Measurements from ENCODE around the gene CTNNA2. TPM values are rescaled to one million over a fixed set of nuclear protein-coding genes. Genes with fewer than 3 reads are reported as not detected.
"Not testable (repeated sequence)": the region's sequence is repeated elsewhere in the genome, so short reads cannot be mapped to it uniquely, and the experiment has no call there.

Gene CTNNA2
- total RNA-seq, 4 donors from 2014 or later = 0.40 to 1.7 (median 1.5) TPM; not detected in 1

DNA sequence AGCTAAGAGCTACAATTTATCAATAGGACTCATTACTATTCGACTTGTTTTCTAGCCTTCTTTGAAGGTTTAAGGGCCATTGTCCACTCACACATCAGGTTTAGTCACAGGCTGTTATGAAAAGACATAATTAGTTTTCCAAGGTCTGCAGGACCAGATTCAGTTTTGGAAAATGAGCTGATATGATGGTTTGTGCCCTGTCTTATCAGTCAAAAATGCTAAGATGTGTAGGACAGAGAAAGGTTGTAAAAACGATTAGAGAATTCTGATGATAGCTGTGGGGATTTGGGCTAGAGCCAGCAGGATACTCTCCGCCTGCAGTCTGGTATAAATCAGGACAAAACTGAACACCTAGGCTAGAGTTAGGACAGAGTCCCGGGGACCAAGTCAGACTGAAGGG is 578.4 kb downstream of the CTNNA2 start:
- 66 to 78% methylated on average over 4 of the region's 4 CpGs for WGBS, 2 donors (ENCODE audit: low coverage in 1 of 2)
- intact Hi-C loops (cut with DNase I; ENCODE audit: low total_unique reads) = no loop called here
- no peaks in the 10 kb centered on the region for H3K9me3 ChIP-seq
- TF ChIP-seq POLR2AphosphoS5 (IDR thresholded peaks at IDR 0.05) (no peak), EP300 (IDR thresholded peaks at IDR 0.05; ENCODE audit: low read depth) (no peak), POLR2A (IDR thresholded peaks at IDR 0.05) (no peak)
- TF ChIP-seq, protein P1, sequence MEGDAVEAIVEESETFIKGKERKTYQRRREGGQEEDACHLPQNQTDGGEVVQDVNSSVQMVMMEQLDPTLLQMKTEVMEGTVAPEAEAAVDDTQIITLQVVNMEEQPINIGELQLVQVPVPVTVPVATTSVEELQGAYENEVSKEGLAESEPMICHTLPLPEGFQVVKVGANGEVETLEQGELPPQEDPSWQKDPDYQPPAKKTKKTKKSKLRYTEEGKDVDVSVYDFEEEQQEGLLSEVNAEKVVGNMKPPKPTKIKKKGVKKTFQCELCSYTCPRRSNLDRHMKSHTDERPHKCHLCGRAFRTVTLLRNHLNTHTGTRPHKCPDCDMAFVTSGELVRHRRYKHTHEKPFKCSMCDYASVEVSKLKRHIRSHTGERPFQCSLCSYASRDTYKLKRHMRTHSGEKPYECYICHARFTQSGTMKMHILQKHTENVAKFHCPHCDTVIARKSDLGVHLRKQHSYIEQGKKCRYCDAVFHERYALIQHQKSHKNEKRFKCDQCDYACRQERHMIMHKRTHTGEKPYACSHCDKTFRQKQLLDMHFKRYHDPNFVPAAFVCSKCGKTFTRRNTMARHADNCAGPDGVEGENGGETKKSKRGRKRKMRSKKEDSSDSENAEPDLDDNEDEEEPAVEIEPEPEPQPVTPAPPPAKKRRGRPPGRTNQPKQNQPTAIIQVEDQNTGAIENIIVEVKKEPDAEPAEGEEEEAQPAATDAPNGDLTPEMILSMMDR (IDR thresholded peaks at IDR 0.05) = no peak
- H3K27me3 ChIP-seq = no peaks in the 10 kb centered on the region
- no peaks in the 10 kb centered on the region for H3K36me3 ChIP-seq
- in situ Hi-C loops (cut with MboI; ENCODE audit: low pct_ligation_motif_present in 1 of 4, low pct_unique_long_range_greater_than_20kb in 1 of 4, low sequenced_read_pairs in 3 of 4) = no loop called here
- no peaks in the 10 kb centered on the region for H3K4me1 ChIP-seq
- no peak overlapping the region for H3K4me3 ChIP-seq
- no peak for DNase-seq
- H3K27ac ChIP-seq = no peak overlapping the region

- no peaks in the 10 kb centered on the region for H3K27me3 ChIP-seq
- H3K4me1 ChIP-seq = no peaks in the 10 kb centered on the region
- in situ Hi-C loops (cut with MboI; ENCODE audit: low pct_ligation_motif_present in 1 of 4, low pct_unique_long_range_greater_than_20kb in 1 of 4, low sequenced_read_pairs in 3 of 4) = no loop called here
- TF ChIP-seq, protein P1 (IDR thresholded peaks at IDR 0.05) = no peak
- TF ChIP-seq EP300 (IDR thresholded peaks at IDR 0.05; ENCODE audit: low read depth) (no peak), POLR2A (IDR thresholded peaks at IDR 0.05) (no peak), POLR2AphosphoS5 (IDR thresholded peaks at IDR 0.05) (no peak)
- no peak overlapping the region for H3K4me3 ChIP-seq
- no peak for DNase-seq
- no peak overlapping the region for H3K27ac ChIP-seq
- no peaks in the 10 kb centered on the region for H3K36me3 ChIP-seq
- no peaks in the 10 kb centered on the region for H3K9me3 ChIP-seq
- intact Hi-C loops (cut with DNase I; ENCODE audit: low total_unique reads) = no loop called here
Observed at GRCh38 chr2:80092474-80092873, 579.6 kb downstream of the CTNNA2 start.

GRCh38 chr2:80098503-80098902 is 585.7 kb downstream of the CTNNA2 start:
- H3K36me3 ChIP-seq; intact Hi-C loops (cut with DNase I; ENCODE audit: low total_unique reads); H3K9me3 ChIP-seq; H3K4me1 ChIP-seq; H3K4me3 ChIP-seq; H3K27me3 ChIP-seq; H3K27ac ChIP-seq; DNase-seq; in situ Hi-C loops (cut with MboI; ENCODE audit: low pct_ligation_motif_present in 1 of 4, low pct_unique_long_range_greater_than_20kb in 1 of 4, low sequenced_read_pairs in 3 of 4): not testable (repeated sequence)
- 88% methylated on average over 12 of the region's 12 CpGs; no CpG with 5 or more reads in 1 of the 2 donors for WGBS, 2 donors (ENCODE audit: low coverage in 1 of 2)

- H3K9me3 ChIP-seq = no peaks in the 10 kb centered on the region
- H3K4me3 ChIP-seq = no peak overlapping the region
- 94 to 100% methylated on average over 1 of the region's 1 CpG for WGBS, 2 donors (ENCODE audit: low coverage in 1 of 2)
- no peak overlapping the region for H3K27ac ChIP-seq
- in situ Hi-C loops (cut with MboI; ENCODE audit: low pct_ligation_motif_present in 1 of 4, low pct_unique_long_range_greater_than_20kb in 1 of 4, low sequenced_read_pairs in 3 of 4) (no loop called here), intact Hi-C loops (cut with DNase I; ENCODE audit: low total_unique reads) (loop anchor here (5.0 kb wide), 1 partner anchor 700 kb away; no protein-coding TSS in a partner anchor)
- no peak for DNase-seq
- no peaks in the 10 kb centered on the region for H3K4me1 ChIP-seq
- no peaks in the 10 kb centered on the region for H3K27me3 ChIP-seq
- TF ChIP-seq, protein P1 (IDR thresholded peaks at IDR 0.05) = no peak
- TF ChIP-seq POLR2AphosphoS5 (IDR thresholded peaks at IDR 0.05) = no peak
- no peak for TF ChIP-seq EP300 (IDR thresholded peaks at IDR 0.05; ENCODE audit: low read depth)
- no peak for TF ChIP-seq POLR2A (IDR thresholded peaks at IDR 0.05)
- no peaks in the 10 kb centered on the region for H3K36me3 ChIP-seq
Observed at GRCh38 chr2:80102026-80102425, 589.2 kb downstream of the CTNNA2 start.

GRCh38 chr2:80105015-80105640 is 592.3 kb downstream of the CTNNA2 start:
- H3K4me1 ChIP-seq = no peaks in the 10 kb centered on the region
- no peaks in the 10 kb centered on the region for H3K27me3 ChIP-seq
- WGBS, 2 donors (ENCODE audit: low coverage in 1 of 2) = 78 to 91% methylated on average over 7 of the region's 7 CpGs
- H3K27ac ChIP-seq = no peak overlapping the region
- no peaks in the 10 kb centered on the region for H3K9me3 ChIP-seq
- H3K36me3 ChIP-seq = no peaks in the 10 kb centered on the region
- no peak for DNase-seq
- no peak for TF ChIP-seq EP300 (IDR thresholded peaks at IDR 0.05; ENCODE audit: low read depth)
- TF ChIP-seq POLR2AphosphoS5 (IDR thresholded peaks at IDR 0.05) = no peak
- in situ Hi-C loops (cut with MboI; ENCODE audit: low pct_ligation_motif_present in 1 of 4, low pct_unique_long_range_greater_than_20kb in 1 of 4, low sequenced_read_pairs in 3 of 4) (no loop called here), intact Hi-C loops (cut with DNase I; ENCODE audit: low total_unique reads) (no loop called here)
- H3K4me3 ChIP-seq = no peak overlapping the region

All from transverse colon (tissue), 4 donors.